ENCODE data around the gene DUS1L.

GRCh38 chr17:82037092-82037888, 28.3 kb downstream of the DUS1L start, which contains the start of gene DCXR:
- TF ChIP-seq ZFP30 (CRISPR knock-in tag; IDR thresholded peaks at IDR 0.05) = no peak
- no peak for TF ChIP-seq RARB (CRISPR knock-in tag; IDR thresholded peaks at IDR 0.05)
- TF ChIP-seq TCF4 (CRISPR knock-in tag; IDR thresholded peaks at IDR 0.05; ENCODE audit: borderline replicate concordance) = no peak
- TF ChIP-seq PATZ1 (CRISPR knock-in tag; IDR thresholded peaks at IDR 0.05; ENCODE audit: borderline replicate concordance) = no peak
- no peak for TF ChIP-seq SNAI2 (CRISPR knock-in tag; IDR thresholded peaks at IDR 0.05)
- TF ChIP-seq ZC3H10 (CRISPR knock-in tag; IDR thresholded peaks at IDR 0.05) = no peak
- TF ChIP-seq POU6F1 (CRISPR knock-in tag; IDR thresholded peaks at IDR 0.05; ENCODE audit: borderline replicate concordance, low read depth) = no peak
- TF ChIP-seq ISL1 (CRISPR knock-in tag; IDR thresholded peaks at IDR 0.05) = no peak
- TF ChIP-seq ARNTL (CRISPR knock-in tag; IDR thresholded peaks at IDR 0.05; ENCODE audit: borderline replicate concordance, low read depth) = no peak
- TF ChIP-seq, protein P1, sequence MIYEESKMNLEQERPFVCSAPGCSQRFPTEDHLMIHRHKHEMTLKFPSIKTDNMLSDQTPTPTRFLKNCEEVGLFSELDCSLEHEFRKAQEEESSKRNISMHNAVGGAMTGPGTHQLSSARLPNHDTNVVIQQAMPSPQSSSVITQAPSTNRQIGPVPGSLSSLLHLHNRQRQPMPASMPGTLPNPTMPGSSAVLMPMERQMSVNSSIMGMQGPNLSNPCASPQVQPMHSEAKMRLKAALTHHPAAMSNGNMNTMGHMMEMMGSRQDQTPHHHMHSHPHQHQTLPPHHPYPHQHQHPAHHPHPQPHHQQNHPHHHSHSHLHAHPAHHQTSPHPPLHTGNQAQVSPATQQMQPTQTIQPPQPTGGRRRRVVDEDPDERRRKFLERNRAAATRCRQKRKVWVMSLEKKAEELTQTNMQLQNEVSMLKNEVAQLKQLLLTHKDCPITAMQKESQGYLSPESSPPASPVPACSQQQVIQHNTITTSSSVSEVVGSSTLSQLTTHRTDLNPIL (CRISPR knock-in tag; IDR thresholded peaks at IDR 0.05; ENCODE audit: low read depth) = no peak
